Mesodermal cell (in vitro differentiated cells): Measurements from ENCODE around the gene MRPL48.

Source experiments
- H3K27ac ChIP-seq: 2 replicates; pipeline ENCODE4 v1.7.0; 2013; ENCODE audit warnings: mild to moderate bottlenecking, low read depth, low read length, moderate library complexity; ENCODE audit not compliant: severe bottlenecking
- H3K36me3 ChIP-seq: 2 replicates; pipeline ENCODE4 v1.7.1; 2013; ENCODE audit warnings: mild to moderate bottlenecking, low read length, moderate library complexity; ENCODE audit not compliant: control insufficient read depth, insufficient read depth
- H3K4me1 ChIP-seq: one replicate; pipeline ENCODE4 v1.7.1; 2013; ENCODE audit warnings: mild to moderate bottlenecking, low read length; ENCODE audit not compliant: insufficient read depth, control insufficient read depth, poor library complexity, severe bottlenecking
- H3K4me3 ChIP-seq: 2 replicates; pipeline ENCODE4 v1.7.0; 2013; ENCODE audit warnings: low read length, control low read depth, mild to moderate bottlenecking; ENCODE audit not compliant: insufficient read depth, poor library complexity, severe bottlenecking; ENCODE audit errors: extremely low read depth
- H3K9me3 ChIP-seq: 2 replicates; pipeline ENCODE4 v1.7.1; 2013; ENCODE audit warnings: mild to moderate bottlenecking, low read length, moderate library complexity; ENCODE audit not compliant: control insufficient read depth
- WGBS, 2 experiments: methylation state at CpG; one replicate each; pipeline ENCODE4 v1.1.5; 2013; ENCODE audit warnings: missing lambda C conversion rate in 2 of 2; ENCODE audit not compliant: insufficient coverage in 2 of 2; 5-methylcytosine and 5-hydroxymethylcytosine counted together

The MRPL48 gene

GRCh38 chr11:73797457-73797856 lies 9.8 kb downstream of the MRPL48 start:
- 86 to 89% methylated on average over 8 to 9 of the region's 10 CpGs for WGBS, 2 experiments
- Histone ChIP-seq H3K4me3 (no peak overlapping the region), H3K9me3 (no peaks in the 10 kb centered on the region), H3K36me3 (peaks cover 11% of the 10 kb centered on the region), H3K27ac (no peak overlapping the region), H3K4me1 (no peaks in the 10 kb centered on the region)

DNA sequence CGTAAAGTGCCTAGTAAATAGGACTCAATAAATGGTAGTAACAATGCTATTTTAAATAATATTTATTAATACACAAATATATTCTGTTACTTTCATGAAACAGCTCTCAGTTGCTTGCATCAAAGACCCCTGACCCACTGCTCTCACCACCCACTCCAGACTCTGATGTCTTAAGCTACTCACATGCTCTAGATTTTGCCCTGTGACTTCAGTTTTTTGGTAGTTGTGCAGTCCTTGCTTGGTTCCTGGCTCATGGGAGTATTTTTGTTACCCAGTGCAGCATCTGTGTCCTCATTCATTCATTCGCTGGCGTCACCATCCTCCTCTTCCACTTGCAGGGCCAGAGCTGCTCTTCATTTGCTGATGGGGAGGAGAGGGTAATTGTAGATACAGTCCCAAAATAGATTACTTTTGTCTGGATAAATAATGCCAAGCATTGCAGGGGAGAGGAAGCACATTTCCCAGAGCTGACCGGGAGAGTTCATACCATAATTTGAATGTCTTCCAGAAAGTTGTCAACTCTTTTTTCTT lies 12.7 kb downstream of the MRPL48 start:
- Histone ChIP-seq H3K4me3 (no peak overlapping the region), H3K9me3 (no peaks in the 10 kb centered on the region), H3K4me1 (no peaks in the 10 kb centered on the region), H3K36me3 (peaks cover 11% of the 10 kb centered on the region), H3K27ac (no peak overlapping the region)
- WGBS, 2 experiments: 92 to 100% methylated on average over 1 to 2 of the region's 4 CpGs

DNA sequence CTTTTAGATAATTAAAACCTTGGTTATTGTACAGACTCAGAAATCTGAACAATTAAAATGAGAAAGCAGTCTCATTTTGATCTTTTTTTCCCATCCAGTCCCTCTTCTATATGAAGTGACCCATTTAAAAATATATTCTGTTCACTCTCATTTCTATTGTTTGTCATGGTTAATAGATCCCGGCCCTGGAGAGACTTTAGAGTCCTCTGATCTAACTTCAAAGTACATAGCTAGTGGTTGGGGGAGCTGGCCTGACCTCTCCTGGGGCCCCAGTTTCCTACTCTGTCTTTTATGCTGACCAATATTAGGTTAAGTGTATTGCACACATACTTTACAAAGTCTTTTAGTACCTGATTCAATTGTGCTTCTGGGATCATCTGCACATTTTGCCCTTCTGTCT lies 13.5 kb downstream of the MRPL48 start:
- no CpG with 5 or more reads among the region's 1 CpG for WGBS, 2 experiments
- no peaks in the 10 kb centered on the region for H3K4me1 ChIP-seq
- H3K27ac ChIP-seq: no peak overlapping the region
- peaks cover 17% of the 10 kb centered on the region for H3K36me3 ChIP-seq
- no peak overlapping the region for H3K4me3 ChIP-seq
- H3K9me3 ChIP-seq: no peaks in the 10 kb centered on the region

DNA sequence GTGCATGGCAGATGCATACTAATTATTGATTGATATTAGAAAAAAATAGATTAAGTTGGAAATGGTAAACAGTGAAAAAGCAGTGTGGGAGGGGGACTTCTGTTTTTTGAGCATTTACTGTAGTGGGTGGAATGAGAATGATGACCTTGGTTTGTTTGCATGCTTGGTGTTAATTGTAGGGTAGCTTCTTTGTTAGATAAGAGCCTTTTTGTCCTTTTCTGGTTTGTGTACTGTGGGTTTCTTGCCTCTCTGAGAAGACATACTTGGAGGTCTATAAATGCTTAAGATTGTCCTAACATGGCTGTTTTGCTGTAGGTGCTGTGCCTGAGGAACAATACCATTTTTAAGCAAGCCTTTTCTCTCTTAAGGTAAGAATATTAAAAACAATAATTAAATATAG lies 17.0 kb downstream of the MRPL48 start:
- no peak overlapping the region for H3K4me3 ChIP-seq
- H3K4me1 ChIP-seq: no peaks in the 10 kb centered on the region
- peaks cover 27% of the 10 kb centered on the region for H3K36me3 ChIP-seq
- no peak overlapping the region for H3K27ac ChIP-seq
- no peaks in the 10 kb centered on the region for H3K9me3 ChIP-seq

- no peak overlapping the region for H3K4me3 ChIP-seq
- no peak overlapping the region for H3K27ac ChIP-seq
- H3K36me3 ChIP-seq: peaks cover 27% of the 10 kb centered on the region
- no peaks in the 10 kb centered on the region for H3K9me3 ChIP-seq
- no peaks in the 10 kb centered on the region for H3K4me1 ChIP-seq
- WGBS, 2 experiments: no CpG with 5 or more reads among the region's 1 CpG
Observed at GRCh38 chr11:73808052-73808451, 20.4 kb downstream of the MRPL48 start.

GRCh38 chr11:73810637-73811036 lies 23.0 kb downstream of the MRPL48 start:
- Histone ChIP-seq H3K4me3 (no peak overlapping the region), H3K4me1 (no peaks in the 10 kb centered on the region), H3K36me3 (peaks cover 25% of the 10 kb centered on the region), H3K9me3 (no peaks in the 10 kb centered on the region), H3K27ac (no peak overlapping the region)
- WGBS, 2 experiments: 80% methylated on average over 1 of the region's 1 CpG; no CpG with 5 or more reads in 1 of the 2 experiments

DNA sequence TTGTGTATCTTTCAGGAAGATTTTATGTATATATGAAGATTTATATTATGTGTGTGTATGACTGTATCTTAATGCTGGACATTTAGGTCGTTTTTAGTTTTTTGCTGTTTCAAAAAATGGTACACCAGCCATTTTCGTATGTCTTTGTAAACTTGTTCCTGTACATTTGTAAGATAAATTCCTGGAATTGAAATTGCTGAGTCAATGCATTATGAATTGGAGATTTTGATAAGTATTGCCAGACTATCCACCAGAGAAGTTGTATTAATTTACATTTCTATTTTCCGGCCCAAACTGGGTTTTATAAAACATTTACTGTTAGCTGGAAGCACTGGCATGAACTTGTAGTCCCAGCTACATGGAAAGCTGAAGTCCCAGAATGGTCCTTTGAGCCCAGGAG lies 24.6 kb downstream of the MRPL48 start:
- Histone ChIP-seq H3K27ac (no peak overlapping the region), H3K4me1 (no peaks in the 10 kb centered on the region), H3K9me3 (peaks cover 5% of the 10 kb centered on the region), H3K4me3 (no peak overlapping the region), H3K36me3 (peaks cover 15% of the 10 kb centered on the region)
- WGBS, 2 experiments: 97 to 100% methylated on average over 3 of the region's 3 CpGs

GRCh38 chr11:73814812-73815211 lies 27.1 kb downstream of the MRPL48 start:
- peaks cover 5% of the 10 kb centered on the region for H3K9me3 ChIP-seq
- H3K4me3 ChIP-seq: no peak overlapping the region
- peaks cover 7% of the 10 kb centered on the region for H3K4me1 ChIP-seq
- H3K27ac ChIP-seq: no peak overlapping the region
- no peaks in the 10 kb centered on the region for H3K36me3 ChIP-seq
- WGBS, 2 experiments: 100% methylated on average over 2 to 3 of the region's 8 CpGs

DNA sequence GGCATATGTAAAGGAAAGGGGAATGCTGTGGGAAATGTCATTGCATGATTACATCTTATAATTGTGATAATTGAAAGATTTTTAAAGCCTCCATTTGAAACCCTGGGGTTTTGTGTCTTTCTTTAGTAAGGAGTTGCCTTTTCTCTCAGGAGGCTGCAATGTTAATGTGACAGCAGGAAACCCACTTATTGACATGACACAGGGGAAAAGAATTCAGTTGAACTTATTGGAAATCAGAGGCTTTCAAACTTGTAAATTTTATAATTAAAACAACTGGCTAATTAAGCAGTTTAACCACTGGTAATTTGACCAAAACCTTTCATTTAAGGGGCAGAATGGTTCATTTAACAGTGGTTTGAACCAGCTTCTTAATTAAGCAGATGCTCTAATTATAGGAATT lies 31.2 kb downstream of the MRPL48 start:
- Histone ChIP-seq H3K4me3 (no peak overlapping the region), H3K9me3 (peaks cover 5% of the 10 kb centered on the region), H3K36me3 (peaks cover 5% of the 10 kb centered on the region), H3K4me1 (peaks cover 7% of the 10 kb centered on the region), H3K27ac (peak overlapping the region; percentile 78)

DNA sequence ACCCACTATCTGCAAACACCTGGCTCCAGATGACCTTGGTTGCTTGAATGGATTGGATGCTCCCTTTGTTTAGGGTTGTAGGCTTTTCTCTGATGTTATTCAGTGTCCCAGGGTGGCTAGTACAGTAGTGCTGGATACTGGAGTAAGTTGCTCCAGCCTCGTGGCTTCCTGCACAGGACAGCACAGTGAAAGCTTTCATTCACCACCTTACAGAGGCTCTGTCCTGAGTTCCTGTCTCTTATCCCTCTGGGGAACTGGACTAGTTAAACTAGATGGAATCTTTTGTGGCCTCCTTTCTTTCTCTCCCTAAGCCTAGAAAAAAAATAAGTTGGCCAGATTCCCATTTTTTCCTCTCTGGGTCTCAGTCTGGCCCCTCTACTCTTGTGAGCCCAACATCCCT lies 42.6 kb downstream of the MRPL48 start:
- WGBS, 2 experiments: 75% methylated on average over 1 of the region's 1 CpG; no CpG with 5 or more reads in 1 of the 2 experiments
- Histone ChIP-seq H3K36me3 (peaks cover 25% of the 10 kb centered on the region), H3K4me1 (no peaks in the 10 kb centered on the region)

DNA sequence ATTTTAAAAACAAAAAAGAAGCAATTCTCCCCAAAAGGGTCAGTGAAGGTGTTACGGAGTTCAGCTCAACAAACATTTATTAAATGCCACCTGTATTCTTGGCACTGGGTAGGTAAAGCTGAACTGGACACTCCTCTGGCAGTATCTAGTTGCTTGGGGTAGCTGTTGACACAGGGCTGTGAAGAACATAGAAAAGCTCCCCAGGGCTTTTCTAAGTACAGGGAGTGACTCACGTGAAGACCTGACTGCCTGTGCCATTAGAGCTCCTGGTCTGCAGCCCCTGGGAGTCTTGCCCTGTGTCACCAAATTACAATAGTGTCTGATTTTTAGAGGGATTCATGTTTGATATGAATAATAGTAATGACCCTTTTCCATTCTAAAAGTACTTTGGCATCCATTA lies 45.4 kb downstream of the MRPL48 start:
- WGBS, 2 experiments: no CpG with 5 or more reads among the region's 2 CpGs
- peaks cover 5% of the 10 kb centered on the region for H3K36me3 ChIP-seq
- no peak overlapping the region for H3K27ac ChIP-seq
- H3K4me1 ChIP-seq: peaks cover under 1% of the 10 kb centered on the region
- no peaks in the 10 kb centered on the region for H3K9me3 ChIP-seq
- no peak overlapping the region for H3K4me3 ChIP-seq

More for the DNA sequence above, 42.6 kb downstream of the MRPL48 start:
- no peak overlapping the region for H3K4me3 ChIP-seq
- H3K27ac ChIP-seq: no peak overlapping the region
- H3K9me3 ChIP-seq: no peaks in the 10 kb centered on the region
